HepG2 (cell line): ENCODE results near the gene MED15. TPM values are rescaled to one million over a fixed set of nuclear protein-coding genes. Genes with fewer than 3 reads are reported as not detected.

Experiments used
- ARHGAP35 ChIP-seq: sonication (generic); formaldehyde crosslinking; IDR thresholded peaks from 2 replicates; pipeline ENCODE4 v1.9.0; 2022; ENCODE audit warnings: mild to moderate bottlenecking, inconsistent platforms, moderate library complexity, missing genetic modification reagents, borderline replicate concordance
- GATAD1 ChIP-seq: IDR thresholded peaks from 2 replicates; pipeline ENCODE4 v1.6.1; 2016; ENCODE audit warnings: missing genetic modification reagents, missing compliant biosample characterization
- MIER2 ChIP-seq: IDR thresholded peaks from 2 replicates; pipeline ENCODE4 v1.6.1; 2016; ENCODE audit warnings: missing biosample characterization, missing genetic modification reagents
- MXD4 ChIP-seq: IDR thresholded peaks from 2 replicates; pipeline ENCODE4 v1.6.1; 2016; ENCODE audit warnings: mild to moderate bottlenecking, missing biosample characterization, missing genetic modification reagents
- PCBP2 ChIP-seq: fragments of 200-400 bp; formaldehyde crosslinking; optimal IDR thresholded peaks from 2 replicates; pipeline ENCODE3; 2018; ENCODE audit warnings: low read length, low read depth; ENCODE audit not compliant: poor library complexity, severe bottlenecking
- SIX1 ChIP-seq: sonication (generic); formaldehyde crosslinking; IDR thresholded peaks from 2 replicates; pipeline ENCODE4 v1.4.0; 2020; ENCODE audit warnings: missing genetic modification reagents, borderline replicate concordance
- TCF12 ChIP-seq, 2 experiments: fragments of 450-650 bp in 1 of 2; sonication (generic) in 1 of 2; formaldehyde crosslinking in 1 of 2; IDR thresholded peaks; 2 replicates each; pipeline versions ENCODE4 v1.6.1 to v1.8.0; 2017 to 2022; ENCODE audit warnings: antibody characterized with exemption in 1 of 2, mild to moderate bottlenecking in 1 of 2, missing genetic modification reagents in 1 of 2, moderate library complexity in 1 of 2
- TFDP1 ChIP-seq: IDR thresholded peaks from 2 replicates; pipeline ENCODE4 v1.6.1; 2016; ENCODE audit warnings: missing compliant biosample characterization, missing genetic modification reagents, borderline replicate concordance
- ZFY ChIP-seq: sonication (generic); formaldehyde crosslinking; IDR thresholded peaks from 2 replicates; pipeline ENCODE4 v1.4.0; 2020; ENCODE audit warnings: missing genetic modification reagents
- ZNF225 ChIP-seq: sonication (generic); formaldehyde crosslinking; IDR thresholded peaks from 2 replicates; pipeline ENCODE4 v1.4.0; 2020; ENCODE audit warnings: mild to moderate bottlenecking, missing genetic modification reagents
- ZNF296 ChIP-seq: sonication (generic); formaldehyde crosslinking; conservative IDR thresholded peaks from 2 replicates; pipeline ENCODE4 v1.5.0; 2020; ENCODE audit warnings: mild to moderate bottlenecking, missing genetic modification reagents
- ZNF33A ChIP-seq: sonication (generic); formaldehyde crosslinking; IDR thresholded peaks from 2 replicates; pipeline ENCODE4 v1.5.1; 2020; ENCODE audit warnings: missing genetic modification reagents, mild to moderate bottlenecking, moderate library complexity, borderline replicate concordance
- ZNF724P ChIP-seq: sonication (generic); formaldehyde crosslinking; IDR thresholded peaks from 2 replicates; pipeline ENCODE4 v1.8.0; 2022; ENCODE audit warnings: missing genetic modification reagents, borderline replicate concordance
- ZNF768 ChIP-seq: sonication (generic); formaldehyde crosslinking; IDR thresholded peaks from 2 replicates; pipeline ENCODE4 v1.4.0; 2020; ENCODE audit warnings: missing genetic modification reagents
- polyA plus RNA-seq, 8 experiments: library from polyadenylated mRNA; depleted of rRNA in 3 of 8; stranded (reverse) in 7 of 8; unstranded in 1 of 8; fragments of >200 nt; fragmentation: Illumina TruSeq in 4 of 8; extraction: Trizol in 4 of 8; gene quantifications; 2 replicates each; pipeline versions ENCODE4 v1.2.1 to v1.2.3, GENCODE V29; 2011 to 2016; ENCODE audit warnings: low read depth in 4 of 8, missing spikeins in 1 of 8, mixed read lengths in 1 of 8; ENCODE audit not compliant: insufficient read depth in 1 of 8
- total RNA-seq, 5 experiments: library from RNA; depleted of rRNA; stranded (reverse); fragments of >200 nt; fragmentation: Illumina TruSeq; extraction: Trizol; gene quantifications; 2 replicates each; pipeline ENCODE4 v1.2.3, GENCODE V29; 2016; ENCODE audit warnings: low read depth in 1 of 5
- TF ChIP-seq, protein P1 (sequence below): sonication (generic); formaldehyde crosslinking; IDR thresholded peaks from 2 replicates; pipeline ENCODE4 v1.4.0; 2020; ENCODE audit warnings: mild to moderate bottlenecking, low read depth, missing genetic modification reagents
- TF ChIP-seq, protein P2 (sequence below): sonication (generic); formaldehyde crosslinking; IDR thresholded peaks from 2 replicates; pipeline ENCODE4 v1.9.0; 2021; ENCODE audit warnings: mild to moderate bottlenecking, missing genetic modification reagents
- TF ChIP-seq, protein P3 (sequence below): sonication (generic); formaldehyde crosslinking; IDR thresholded peaks from 2 replicates; pipeline ENCODE4 v1.8.0; 2022; ENCODE audit warnings: mild to moderate bottlenecking, missing genetic modification reagents, borderline replicate concordance

MED15 gene
- total and polyA plus RNA-seq, 2 of the 13 experiments (the other 11 are each of a cell fraction or from before 2014, with no cell fraction given) = 14.3 to 27.0 TPM

DNA sequence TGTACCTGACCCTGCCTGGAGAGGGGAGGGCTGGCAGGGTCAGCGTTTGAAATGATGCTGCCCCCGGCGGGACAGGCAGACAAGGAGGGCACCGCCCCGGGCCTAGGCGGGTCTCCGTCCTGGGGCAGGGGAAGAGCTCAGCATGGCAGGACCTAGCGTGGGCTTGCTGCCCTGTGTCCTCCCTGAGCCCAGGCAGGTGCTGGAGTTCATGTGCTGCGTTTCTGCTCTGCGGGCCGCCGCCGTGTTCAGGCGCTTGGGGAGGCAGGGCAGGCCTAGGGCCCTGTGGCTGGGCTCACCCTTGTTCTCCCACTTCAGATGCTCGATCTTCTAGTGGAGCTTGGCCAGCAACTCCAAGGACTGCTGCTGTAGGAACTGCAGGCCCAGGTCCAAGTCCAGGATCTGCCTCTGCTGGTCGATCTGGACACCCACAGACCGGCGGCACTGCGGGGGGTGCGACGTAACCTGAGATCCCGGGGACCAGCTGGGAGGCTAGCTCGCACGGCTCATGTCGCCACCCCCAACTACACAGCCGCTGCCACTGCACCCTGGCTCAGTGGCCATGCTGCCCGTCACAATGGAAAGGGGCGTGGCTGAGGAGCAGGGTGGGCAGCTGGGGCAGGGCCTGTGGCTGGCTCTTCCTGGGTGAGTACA, 84.4 kb downstream of the MED15 start (continued):
- TF ChIP-seq, protein P1, sequence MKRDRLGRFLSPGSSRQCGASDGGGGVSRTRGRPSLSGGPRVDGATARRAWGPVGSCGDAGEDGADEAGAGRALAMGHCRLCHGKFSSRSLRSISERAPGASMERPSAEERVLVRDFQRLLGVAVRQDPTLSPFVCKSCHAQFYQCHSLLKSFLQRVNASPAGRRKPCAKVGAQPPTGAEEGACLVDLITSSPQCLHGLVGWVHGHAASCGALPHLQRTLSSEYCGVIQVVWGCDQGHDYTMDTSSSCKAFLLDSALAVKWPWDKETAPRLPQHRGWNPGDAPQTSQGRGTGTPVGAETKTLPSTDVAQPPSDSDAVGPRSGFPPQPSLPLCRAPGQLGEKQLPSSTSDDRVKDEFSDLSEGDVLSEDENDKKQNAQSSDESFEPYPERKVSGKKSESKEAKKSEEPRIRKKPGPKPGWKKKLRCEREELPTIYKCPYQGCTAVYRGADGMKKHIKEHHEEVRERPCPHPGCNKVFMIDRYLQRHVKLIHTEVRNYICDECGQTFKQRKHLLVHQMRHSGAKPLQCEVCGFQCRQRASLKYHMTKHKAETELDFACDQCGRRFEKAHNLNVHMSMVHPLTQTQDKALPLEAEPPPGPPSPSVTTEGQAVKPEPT (CRISPR knock-in tag) = 0 out of 2 replicates have a peak, but pooled peaks have one; percentile 27
- peak; percentile 28; the same call in 1 of the 2 replicates for TF ChIP-seq ZNF768 (CRISPR knock-in tag)
- TF ChIP-seq MIER2 (CRISPR knock-in tag) = no peak
- TF ChIP-seq, protein P2, sequence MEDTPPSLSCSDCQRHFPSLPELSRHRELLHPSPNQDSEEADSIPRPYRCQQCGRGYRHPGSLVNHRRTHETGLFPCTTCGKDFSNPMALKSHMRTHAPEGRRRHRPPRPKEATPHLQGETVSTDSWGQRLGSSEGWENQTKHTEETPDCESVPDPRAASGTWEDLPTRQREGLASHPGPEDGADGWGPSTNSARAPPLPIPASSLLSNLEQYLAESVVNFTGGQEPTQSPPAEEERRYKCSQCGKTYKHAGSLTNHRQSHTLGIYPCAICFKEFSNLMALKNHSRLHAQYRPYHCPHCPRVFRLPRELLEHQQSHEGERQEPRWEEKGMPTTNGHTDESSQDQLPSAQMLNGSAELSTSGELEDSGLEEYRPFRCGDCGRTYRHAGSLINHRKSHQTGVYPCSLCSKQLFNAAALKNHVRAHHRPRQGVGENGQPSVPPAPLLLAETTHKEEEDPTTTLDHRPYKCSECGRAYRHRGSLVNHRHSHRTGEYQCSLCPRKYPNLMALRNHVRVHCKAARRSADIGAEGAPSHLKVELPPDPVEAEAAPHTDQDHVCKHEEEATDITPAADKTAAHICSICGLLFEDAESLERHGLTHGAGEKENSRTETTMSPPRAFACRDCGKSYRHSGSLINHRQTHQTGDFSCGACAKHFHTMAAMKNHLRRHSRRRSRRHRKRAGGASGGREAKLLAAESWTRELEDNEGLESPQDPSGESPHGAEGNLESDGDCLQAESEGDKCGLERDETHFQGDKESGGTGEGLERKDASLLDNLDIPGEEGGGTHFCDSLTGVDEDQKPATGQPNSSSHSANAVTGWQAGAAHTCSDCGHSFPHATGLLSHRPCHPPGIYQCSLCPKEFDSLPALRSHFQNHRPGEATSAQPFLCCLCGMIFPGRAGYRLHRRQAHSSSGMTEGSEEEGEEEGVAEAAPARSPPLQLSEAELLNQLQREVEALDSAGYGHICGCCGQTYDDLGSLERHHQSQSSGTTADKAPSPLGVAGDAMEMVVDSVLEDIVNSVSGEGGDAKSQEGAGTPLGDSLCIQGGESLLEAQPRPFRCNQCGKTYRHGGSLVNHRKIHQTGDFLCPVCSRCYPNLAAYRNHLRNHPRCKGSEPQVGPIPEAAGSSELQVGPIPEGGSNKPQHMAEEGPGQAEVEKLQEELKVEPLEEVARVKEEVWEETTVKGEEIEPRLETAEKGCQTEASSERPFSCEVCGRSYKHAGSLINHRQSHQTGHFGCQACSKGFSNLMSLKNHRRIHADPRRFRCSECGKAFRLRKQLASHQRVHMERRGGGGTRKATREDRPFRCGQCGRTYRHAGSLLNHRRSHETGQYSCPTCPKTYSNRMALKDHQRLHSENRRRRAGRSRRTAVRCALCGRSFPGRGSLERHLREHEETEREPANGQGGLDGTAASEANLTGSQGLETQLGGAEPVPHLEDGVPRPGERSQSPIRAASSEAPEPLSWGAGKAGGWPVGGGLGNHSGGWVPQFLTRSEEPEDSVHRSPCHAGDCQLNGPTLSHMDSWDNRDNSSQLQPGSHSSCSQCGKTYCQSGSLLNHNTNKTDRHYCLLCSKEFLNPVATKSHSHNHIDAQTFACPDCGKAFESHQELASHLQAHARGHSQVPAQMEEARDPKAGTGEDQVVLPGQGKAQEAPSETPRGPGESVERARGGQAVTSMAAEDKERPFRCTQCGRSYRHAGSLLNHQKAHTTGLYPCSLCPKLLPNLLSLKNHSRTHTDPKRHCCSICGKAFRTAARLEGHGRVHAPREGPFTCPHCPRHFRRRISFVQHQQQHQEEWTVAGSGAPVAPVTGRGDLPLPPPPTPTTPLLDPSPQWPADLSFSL = no peak
- TF ChIP-seq GATAD1 (CRISPR knock-in tag) = no peak
- TF ChIP-seq ZFY (CRISPR knock-in tag) = peak; percentile 42; the same call in 1 of the 2 replicates
- TF ChIP-seq TFDP1 (CRISPR knock-in tag) = no peak
- no peak for TF ChIP-seq PCBP2
- TF ChIP-seq ZNF724P = no peak
- TF ChIP-seq ZNF225 (CRISPR knock-in tag) = 0 out of 2 replicates have a peak, but pooled peaks have one; percentile 20
- no peak for TF ChIP-seq ZNF296 (CRISPR knock-in tag)
- TF ChIP-seq MXD4 (CRISPR knock-in tag) = no peak
- TF ChIP-seq ZNF33A (CRISPR knock-in tag) = no peak
- TF ChIP-seq ARHGAP35 = 0 out of 2 replicates have a peak, but pooled peaks have one; percentile 54
- TF ChIP-seq TCF12 (IDR thresholded peaks at IDR 0.05) = no peak
- no peak for TF ChIP-seq TCF12 (CRISPR knock-in tag; IDR thresholded peaks at IDR 0.05)
- TF ChIP-seq, protein P3, sequence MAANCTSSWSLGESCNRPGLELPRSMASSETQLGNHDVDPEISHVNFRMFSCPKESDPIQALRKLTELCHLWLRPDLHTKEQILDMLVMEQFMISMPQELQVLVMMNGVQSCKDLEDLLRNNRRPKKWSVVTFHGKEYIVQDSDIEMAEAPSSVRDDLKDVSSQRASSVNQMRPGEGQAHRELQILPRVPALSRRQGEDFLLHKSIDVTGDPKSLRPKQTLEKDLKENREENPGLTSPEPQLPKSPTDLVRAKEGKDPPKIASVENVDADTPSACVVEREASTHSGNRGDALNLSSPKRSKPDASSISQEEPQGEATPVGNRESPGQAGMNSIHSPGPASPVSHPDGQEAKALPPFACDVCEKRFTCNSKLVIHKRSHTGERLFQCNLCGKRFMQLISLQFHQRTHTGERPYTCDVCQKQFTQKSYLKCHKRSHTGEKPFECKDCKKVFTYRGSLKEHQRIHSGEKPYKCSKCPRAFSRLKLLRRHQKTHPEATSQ (CRISPR knock-in tag) = no peak
- peak; percentile 77; the same call in 1 of the 2 replicates for TF ChIP-seq SIX1
